GM12878 (cell line): Measurements from ENCODE around the gene ADAR. TPM values are rescaled to one million over a fixed set of nuclear protein-coding genes. Genes with fewer than 3 reads are reported as not detected.

Source experiments
- ATAC-seq: fragments of 200-7000 bp; cut with Tn5 transposase; 3 replicates; pipeline ENCODE4 v1.9.1; 2020; ENCODE audit warnings: mild to moderate bottlenecking, moderate library complexity
- BruUV-seq: library from RNA; stranded (reverse); fragments of 400-500 nt; replicated peaks from 2 replicates; lab custom pipeline; 2021; lab: Mats Ljungman, UMichigan
- CTCF ChIA-PET: fragments of 300-600 bp; sonication (Branson Sonifier 250); formaldehyde crosslinking; extraction: SDS; loops from one replicate; lab custom pipeline; 2021; ENCODE audit warnings: inconsistent platforms; lab: Yijun Ruan, JAX
- POLR2A ChIA-PET: fragments of 350-600 bp; formaldehyde crosslinking; extraction: SDS; loops from one replicate; lab custom pipeline; 2021; ENCODE audit warnings: inconsistent platforms; lab: Charles Lee
- RAD21 ChIA-PET: fragments of 300-600 bp; sonication (Branson Sonifier 250); formaldehyde crosslinking; loops from one replicate; lab custom pipeline; 2023; ENCODE audit warnings: antibody characterized with exemption; ENCODE audit not compliant: unreplicated experiment; lab: Charles Lee
- SMC1A ChIA-PET: fragments of 300-600 bp; sonication (Branson Sonifier 250); formaldehyde crosslinking; loops from one replicate; lab custom pipeline; 2023; ENCODE audit not compliant: unreplicated experiment, uncharacterized antibody; lab: Charles Lee
- DNase-seq: peaks from one replicate; pipeline ENCODE4 v3.0.0-alpha.2; 2011; ENCODE audit warnings: low read depth, low spot score
- FAIRE-seq: peaks from 3 replicates; lab custom pipeline; 2011; peaks lifted over from hg19 to GRCh38; lab: Jason Lieb, UNC
- H2AFZ ChIP-seq: 2 replicates; pipeline ENCODE4 v1.6.0; 2011; ENCODE audit warnings: low read depth, low read length, control low read depth; ENCODE audit not compliant: control insufficient read depth
- H3K27ac ChIP-seq: 2 replicates; pipeline ENCODE4 v1.5.1; 2011; ENCODE audit warnings: control low read depth; ENCODE audit not compliant: control insufficient read depth, insufficient read depth
- H3K27me3 ChIP-seq, 2 experiments: replicated peaks in 1 of 2; 2 replicates each; pipeline versions ENCODE4 v1.6.0 to v1.6.1; 2011; ENCODE audit warnings: low read length in 1 of 2; ENCODE audit not compliant: control insufficient read depth in 2 of 2, insufficient read depth in 2 of 2
- H3K36me3 ChIP-seq, 2 experiments: 2 replicates each; pipeline ENCODE4 v1.5.1; 2011; ENCODE audit warnings: low read length in 1 of 2; ENCODE audit not compliant: control insufficient read depth in 2 of 2, insufficient read depth in 2 of 2
- H3K4me1 ChIP-seq: 2 replicates; pipeline ENCODE4 v1.6.1; 2011; ENCODE audit warnings: mild to moderate bottlenecking, low read length, moderate library complexity, mixed read lengths; ENCODE audit not compliant: control insufficient read depth, insufficient read depth
- H3K4me2 ChIP-seq: 2 replicates; pipeline ENCODE4 v1.6.0; 2011; ENCODE audit warnings: control low read depth; ENCODE audit not compliant: control insufficient read depth, insufficient read depth
- H3K4me3 ChIP-seq: fragments of 200-600 bp; sonication (generic); 2 replicates; pipeline ENCODE4 v1.5.1; 2016
- H3K79me2 ChIP-seq: 2 replicates; pipeline ENCODE4 v1.6.0; 2011; ENCODE audit warnings: low read length; ENCODE audit not compliant: control insufficient read depth, insufficient read depth
- H3K9ac ChIP-seq: 2 replicates; pipeline ENCODE4 v1.8.0; 2011; ENCODE audit warnings: low read length, control low read depth, mixed read lengths; ENCODE audit not compliant: control insufficient read depth, insufficient read depth
- H3K9me3 ChIP-seq: replicated peaks from 3 replicates; pipeline ENCODE4 v1.5.1; 2011; ENCODE audit warnings: mild to moderate bottlenecking, low read length; ENCODE audit not compliant: control insufficient read depth, insufficient read depth
- H4K20me1 ChIP-seq: 2 replicates; pipeline ENCODE4 v1.6.0; 2011; ENCODE audit not compliant: control insufficient read depth, insufficient read depth
- CBX5 ChIP-seq: sonication (generic); IDR thresholded peaks from 2 replicates; pipeline ENCODE4 v1.6.1; 2016; ENCODE audit warnings: low read depth, moderate library complexity, mild to moderate bottlenecking, inconsistent platforms
- E2F8 ChIP-seq: fragments of 450-650 bp; IDR thresholded peaks from 2 replicates; pipeline ENCODE4 v1.6.1; 2018; ENCODE audit warnings: mild to moderate bottlenecking, low read depth, moderate library complexity; ENCODE audit not compliant: partially characterized antibody
- HCFC1 ChIP-seq: fragments of 150-350 bp; IDR thresholded peaks from 2 replicates; pipeline ENCODE4 v1.6.1; 2014; ENCODE audit warnings: low read length
- HDGF ChIP-seq: fragments of 450-650 bp; IDR thresholded peaks from 2 replicates; pipeline ENCODE4 v1.6.1; 2016; ENCODE audit warnings: antibody characterized with exemption
- IKZF1 ChIP-seq: fragments of 450-650 bp; conservative IDR thresholded peaks from 2 replicates; pipeline ENCODE4 v1.6.1; 2017; ENCODE audit warnings: antibody characterized with exemption, mild to moderate bottlenecking
- JUND ChIP-seq: IDR thresholded peaks from 2 replicates; pipeline ENCODE4 v1.6.1; 2012; ENCODE audit warnings: low read depth, mild to moderate bottlenecking, low read length, improper control_type of control experiment, moderate library complexity
- KDM1A ChIP-seq: fragments of 200-600 bp; sonication (generic); IDR thresholded peaks from 2 replicates; pipeline ENCODE4 v1.6.1; 2016; ENCODE audit warnings: borderline replicate concordance
- LARP7 ChIP-seq: fragments of 450-650 bp; IDR thresholded peaks from 2 replicates; pipeline ENCODE4 v1.6.1; 2017; ENCODE audit warnings: mild to moderate bottlenecking
- MTA3 ChIP-seq: IDR thresholded peaks from 2 replicates; pipeline ENCODE4 v1.6.1; 2012; ENCODE audit warnings: low read length, inconsistent platforms, borderline replicate concordance
- POLR2AphosphoS5 ChIP-seq: IDR thresholded peaks from 2 replicates; pipeline ENCODE4 v1.6.1; 2011; ENCODE audit warnings: mild to moderate bottlenecking, low read length, inconsistent platforms
- SIX5 ChIP-seq: IDR thresholded peaks from 2 replicates; pipeline ENCODE4 v1.6.1; 2011; ENCODE audit warnings: mild to moderate bottlenecking, low read depth, low read length, moderate library complexity; ENCODE audit not compliant: severe bottlenecking
- SMAD1 ChIP-seq: fragments of 450-650 bp; IDR thresholded peaks from 2 replicates; pipeline ENCODE4 v1.6.1; 2018; ENCODE audit warnings: mild to moderate bottlenecking, low read depth; ENCODE audit not compliant: partially characterized antibody
- STAT1 ChIP-seq: fragments of 450-650 bp; conservative IDR thresholded peaks from 2 replicates; pipeline ENCODE4 v1.6.1; 2014; ENCODE audit warnings: antibody characterized with exemption, mild to moderate bottlenecking
- ZSCAN29 ChIP-seq: fragments of 450-650 bp; IDR thresholded peaks from 2 replicates; pipeline ENCODE4 v1.6.1; 2017; ENCODE audit warnings: mild to moderate bottlenecking, moderate library complexity
- WGBS: methylation state at CpG from one replicate; pipeline ENCODE4 v1.1.6; 2016; ENCODE audit warnings: low lambda C conversion rate; ENCODE audit not compliant: insufficient replicate concordance, insufficient coverage; ENCODE audit errors: missing lambda C conversion rate; 5-methylcytosine and 5-hydroxymethylcytosine counted together
- in situ Hi-C: fragments of 300-500 bp; cut with MboI; formaldehyde crosslinking; loops from 9 replicates; pipeline ENCODE4 v1.14.3; 2018; ENCODE audit warnings: mixed read lengths
- intact Hi-C: fragments of 100-400 bp; cut with micrococcal nuclease; formaldehyde crosslinking; loops from one replicate; pipeline ENCODE4 v1.14.2; 2022; ENCODE audit not compliant: unreplicated experiment
- polyA plus RNA-seq, 11 experiments: library from polyadenylated mRNA; depleted of rRNA in 4 of 11; unstranded in 6 of 11; stranded (reverse) in 5 of 11; fragments of >200 nt; fragmentation: Nextera tagmentation in 4 of 11; fragmentation: Illumina TruSeq in 1 of 11; extraction: Ambion mirVana in 4 of 11; extraction: Trizol in 1 of 11; gene quantifications; 1 replicate in 1 of 11; 2 replicates in 10 of 11; pipeline versions ENCODE4 v1.2.1 to v1.2.3, GENCODE V29; 2011 to 2016; ENCODE audit warnings: inconsistent platforms in 2 of 11, missing spikeins in 2 of 11, low read depth in 1 of 11
- total RNA-seq, 4 experiments: library from RNA; depleted of rRNA in 3 of 4; stranded (reverse); fragments of >200 nt in 3 of 4; fragmentation: Illumina TruSeq in 1 of 4; extraction: Trizol in 1 of 4; gene quantifications; 2 replicates each; pipeline versions ENCODE4 v1.2.1 to v1.2.3, GENCODE V29; 2013 to 2021
- TF ChIP-seq, protein P1 (sequence below): fragments of 450-650 bp; formaldehyde crosslinking; IDR thresholded peaks from 2 replicates; pipeline ENCODE4 v1.4.0; 2020; ENCODE audit warnings: mild to moderate bottlenecking, moderate library complexity
- TF ChIP-seq, protein P2 (sequence below): IDR thresholded peaks from 2 replicates; pipeline ENCODE4 v1.6.1; 2011; ENCODE audit warnings: borderline replicate concordance, low read depth, mild to moderate bottlenecking, moderate library complexity, mixed read lengths, low read length; ENCODE audit not compliant: insufficient read depth; ENCODE audit errors: extremely low read length

ADAR gene
- total and polyA plus RNA-seq, 10 of the 15 experiments (the other 5 are each of a cell fraction or from before 2014, with no cell fraction given) = 55.5 to 413 (median 176) TPM

DNA sequence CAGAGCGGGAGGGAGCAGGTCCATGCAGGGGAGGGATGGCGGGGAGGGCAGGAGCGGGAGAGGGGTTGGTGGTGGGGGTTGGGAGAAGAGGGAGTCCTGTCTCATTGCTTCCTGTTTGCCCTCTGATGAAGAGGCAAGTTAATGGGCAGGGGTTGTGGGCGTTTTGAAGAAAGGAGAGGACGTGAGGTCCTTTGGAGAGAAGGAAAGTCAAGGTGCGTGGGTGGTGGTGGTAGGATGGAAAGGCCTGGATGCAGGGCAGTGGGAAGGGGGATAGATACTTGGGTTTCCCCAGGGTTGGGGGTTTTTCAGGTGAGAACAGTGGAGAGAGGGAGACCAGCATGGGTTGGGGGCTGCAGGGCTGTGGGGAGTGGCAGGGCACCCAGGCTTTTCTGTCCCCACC is 66.8 kb downstream of the ADAR start:
- H3K27me3 ChIP-seq = peaks cover 3% of the 10 kb centered on the region in 2 experiments; a peak in 2 of 4 replicates
- no peak overlapping the region for H2AFZ ChIP-seq
- H3K79me2 ChIP-seq = no peaks in the 10 kb centered on the region
- FAIRE-seq (no peak), DNase-seq (no peak), ATAC-seq (no peak)
- ChIA-PET POLR2A (interaction anchor here (0.7 kb wide), 1 partner anchor 486 kb away, joined by 4 read pairs; no protein-coding TSS in a partner anchor), RAD21 (interaction anchor here (2.3 kb wide), 1 partner anchor 61 kb away, joined by 11 read pairs; no protein-coding TSS in a partner anchor), CTCF (interaction anchor here (0.9 to 2.9 kb wide), 2 partner anchors 18 to 61 kb away, joined by 4 to 17 read pairs; no protein-coding TSS in a partner anchor), SMC1A (interaction anchor here (0.9 to 1.0 kb wide), 2 partner anchors 60 to 87 kb away, joined by 3 to 4 read pairs; no protein-coding TSS in a partner anchor)
- BruUV-seq = no TSS peak
- no peak overlapping the region for H3K9ac ChIP-seq
- TF ChIP-seq HCFC1 = no peak
- TF ChIP-seq, protein P1, sequence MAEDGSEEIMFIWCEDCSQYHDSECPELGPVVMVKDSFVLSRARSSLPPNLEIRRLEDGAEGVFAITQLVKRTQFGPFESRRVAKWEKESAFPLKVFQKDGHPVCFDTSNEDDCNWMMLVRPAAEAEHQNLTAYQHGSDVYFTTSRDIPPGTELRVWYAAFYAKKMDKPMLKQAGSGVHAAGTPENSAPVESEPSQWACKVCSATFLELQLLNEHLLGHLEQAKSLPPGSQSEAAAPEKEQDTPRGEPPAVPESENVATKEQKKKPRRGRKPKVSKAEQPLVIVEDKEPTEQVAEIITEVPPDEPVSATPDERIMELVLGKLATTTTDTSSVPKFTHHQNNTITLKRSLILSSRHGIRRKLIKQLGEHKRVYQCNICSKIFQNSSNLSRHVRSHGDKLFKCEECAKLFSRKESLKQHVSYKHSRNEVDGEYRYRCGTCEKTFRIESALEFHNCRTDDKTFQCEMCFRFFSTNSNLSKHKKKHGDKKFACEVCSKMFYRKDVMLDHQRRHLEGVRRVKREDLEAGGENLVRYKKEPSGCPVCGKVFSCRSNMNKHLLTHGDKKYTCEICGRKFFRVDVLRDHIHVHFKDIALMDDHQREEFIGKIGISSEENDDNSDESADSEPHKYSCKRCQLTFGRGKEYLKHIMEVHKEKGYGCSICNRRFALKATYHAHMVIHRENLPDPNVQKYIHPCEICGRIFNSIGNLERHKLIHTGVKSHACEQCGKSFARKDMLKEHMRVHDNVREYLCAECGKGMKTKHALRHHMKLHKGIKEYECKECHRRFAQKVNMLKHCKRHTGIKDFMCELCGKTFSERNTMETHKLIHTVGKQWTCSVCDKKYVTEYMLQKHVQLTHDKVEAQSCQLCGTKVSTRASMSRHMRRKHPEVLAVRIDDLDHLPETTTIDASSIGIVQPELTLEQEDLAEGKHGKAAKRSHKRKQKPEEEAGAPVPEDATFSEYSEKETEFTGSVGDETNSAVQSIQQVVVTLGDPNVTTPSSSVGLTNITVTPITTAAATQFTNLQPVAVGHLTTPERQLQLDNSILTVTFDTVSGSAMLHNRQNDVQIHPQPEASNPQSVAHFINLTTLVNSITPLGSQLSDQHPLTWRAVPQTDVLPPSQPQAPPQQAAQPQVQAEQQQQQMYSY (CRISPR knock-in tag) = no peak
- TF ChIP-seq, protein P2, sequence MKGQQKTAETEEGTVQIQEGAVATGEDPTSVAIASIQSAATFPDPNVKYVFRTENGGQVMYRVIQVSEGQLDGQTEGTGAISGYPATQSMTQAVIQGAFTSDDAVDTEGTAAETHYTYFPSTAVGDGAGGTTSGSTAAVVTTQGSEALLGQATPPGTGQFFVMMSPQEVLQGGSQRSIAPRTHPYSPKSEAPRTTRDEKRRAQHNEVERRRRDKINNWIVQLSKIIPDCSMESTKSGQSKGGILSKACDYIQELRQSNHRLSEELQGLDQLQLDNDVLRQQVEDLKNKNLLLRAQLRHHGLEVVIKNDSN = no peak
- TF ChIP-seq LARP7 = no peak
- no peak for TF ChIP-seq POLR2AphosphoS5
- no peak for TF ChIP-seq E2F8
- no peak for TF ChIP-seq JUND
- no peak for TF ChIP-seq IKZF1
- TF ChIP-seq KDM1A = no peak
- no peak for TF ChIP-seq SIX5
- TF ChIP-seq SMAD1 = no peak
- no peak for TF ChIP-seq CBX5
- no peak for TF ChIP-seq STAT1
- TF ChIP-seq HDGF = no peak
- no peak for TF ChIP-seq ZSCAN29
- no peak for TF ChIP-seq MTA3
- H3K36me3 ChIP-seq = no peaks in the 10 kb centered on the region
- no peak overlapping the region for H3K4me2 ChIP-seq
- H4K20me1 ChIP-seq = no peaks in the 10 kb centered on the region
- in situ Hi-C loops = no loop called here
- H3K4me1 ChIP-seq = no peaks in the 10 kb centered on the region
- H3K9me3 ChIP-seq = no peaks in the 10 kb centered on the region
- no peak overlapping the region for H3K27ac ChIP-seq
- WGBS = 11% methylated on average over 3 of the region's 6 CpGs
- intact Hi-C loops = no loop called here
- no peak overlapping the region for H3K4me3 ChIP-seq
